Measurements from ENCODE around the gene ABTB1.
"Not testable (repeated sequence)": the region's sequence is repeated elsewhere in the genome, so short reads cannot be mapped to it uniquely, and the experiment has no call there.

Gene ABTB1

DNA sequence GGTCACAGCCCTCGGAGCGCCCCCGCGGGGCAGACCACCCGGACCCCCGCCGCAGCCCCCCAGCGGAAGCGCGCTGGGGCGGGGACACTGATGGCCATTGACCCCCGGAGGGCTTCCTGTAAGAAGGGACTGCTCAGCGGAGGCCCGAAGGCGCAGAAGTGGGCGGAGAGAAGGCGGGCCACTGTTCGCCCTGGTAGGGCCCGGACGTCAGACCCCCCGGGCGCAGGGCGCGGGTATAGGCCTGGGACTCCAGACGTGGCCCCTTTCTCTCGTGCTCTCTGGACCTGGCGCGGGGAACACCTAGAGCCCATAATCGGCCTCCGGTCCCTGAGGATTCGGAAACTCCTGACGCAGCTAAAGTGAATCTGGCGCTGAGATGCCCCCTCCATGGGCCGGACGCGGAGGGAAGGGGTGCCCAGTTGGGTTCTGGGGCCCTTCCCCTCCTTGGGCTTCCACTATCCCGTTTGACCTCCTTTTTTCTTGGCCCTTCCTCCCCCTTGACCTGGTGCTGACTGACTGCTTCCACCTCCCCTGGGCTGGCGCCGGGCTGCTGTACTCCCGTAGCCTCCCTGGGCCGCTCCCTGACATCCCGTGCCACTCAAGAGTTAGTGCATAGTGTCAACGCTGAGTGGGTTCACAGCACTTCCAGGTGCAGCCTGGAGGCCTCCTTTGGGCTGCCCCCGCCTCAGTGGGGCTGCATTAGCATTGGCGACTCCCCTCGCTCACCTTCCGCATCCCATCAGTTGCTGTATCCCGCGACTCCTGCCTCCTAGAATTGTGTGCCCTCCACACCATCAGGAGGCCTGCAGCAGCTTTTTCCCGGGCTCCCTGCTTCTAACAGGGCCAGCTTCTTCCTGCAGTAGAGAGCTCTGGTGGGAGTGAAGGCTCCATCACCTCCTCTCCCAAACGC is 694 bp downstream of the ABTB1 start:
- DNase-seq = peak; percentile 42

DNA sequence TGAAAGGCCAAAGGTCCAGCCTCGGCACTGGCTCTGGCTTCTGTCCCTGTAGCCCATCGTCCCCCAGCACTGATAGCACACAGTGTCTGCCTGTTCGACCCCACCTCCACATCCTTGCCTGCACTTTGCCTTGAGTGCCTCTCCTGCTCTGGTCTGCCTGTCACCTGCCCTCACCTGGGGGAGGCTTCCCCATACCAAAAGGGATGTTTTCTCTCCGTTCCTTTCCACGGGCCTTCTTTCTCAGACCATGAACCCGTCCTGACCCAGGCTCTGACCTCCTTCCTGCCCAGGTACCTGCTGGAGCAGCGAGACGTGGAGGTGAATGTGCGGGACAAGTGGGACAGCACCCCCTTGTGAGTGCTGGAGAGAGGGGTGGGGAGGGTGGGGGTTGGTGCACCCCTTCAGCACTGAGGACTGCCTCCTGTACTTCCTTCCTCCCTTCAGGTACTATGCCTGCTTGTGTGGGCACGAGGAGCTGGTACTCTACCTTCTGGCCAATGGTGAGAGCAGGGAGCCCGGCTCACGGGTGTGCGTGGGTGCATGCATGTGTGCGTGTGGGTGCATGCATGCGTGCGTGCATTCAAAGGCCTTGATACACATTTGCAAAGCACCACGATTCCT is 1.5 kb downstream of the ABTB1 start:
- DNase-seq = no peak

DNA sequence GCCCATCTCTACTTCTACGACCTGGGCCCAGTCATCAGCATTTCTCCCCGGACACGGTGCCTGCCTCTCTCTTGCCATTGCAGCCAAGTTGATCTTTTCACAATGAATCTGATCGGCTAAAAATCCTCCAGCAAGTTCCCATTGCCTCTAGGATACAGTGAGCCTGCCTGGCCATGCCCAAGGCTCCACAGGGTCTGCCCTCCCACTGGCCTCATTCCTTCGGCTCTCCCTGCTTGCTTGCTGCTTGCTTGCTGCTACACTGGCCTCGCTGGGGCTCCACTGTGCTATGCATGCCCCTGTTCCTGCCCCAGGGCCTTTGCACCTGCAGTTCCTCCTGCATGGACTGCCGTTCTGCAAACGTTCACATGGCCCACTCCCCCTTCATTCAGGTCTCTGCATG is 2.0 kb downstream of the ABTB1 start:
- DNase-seq = no peak

DNA sequence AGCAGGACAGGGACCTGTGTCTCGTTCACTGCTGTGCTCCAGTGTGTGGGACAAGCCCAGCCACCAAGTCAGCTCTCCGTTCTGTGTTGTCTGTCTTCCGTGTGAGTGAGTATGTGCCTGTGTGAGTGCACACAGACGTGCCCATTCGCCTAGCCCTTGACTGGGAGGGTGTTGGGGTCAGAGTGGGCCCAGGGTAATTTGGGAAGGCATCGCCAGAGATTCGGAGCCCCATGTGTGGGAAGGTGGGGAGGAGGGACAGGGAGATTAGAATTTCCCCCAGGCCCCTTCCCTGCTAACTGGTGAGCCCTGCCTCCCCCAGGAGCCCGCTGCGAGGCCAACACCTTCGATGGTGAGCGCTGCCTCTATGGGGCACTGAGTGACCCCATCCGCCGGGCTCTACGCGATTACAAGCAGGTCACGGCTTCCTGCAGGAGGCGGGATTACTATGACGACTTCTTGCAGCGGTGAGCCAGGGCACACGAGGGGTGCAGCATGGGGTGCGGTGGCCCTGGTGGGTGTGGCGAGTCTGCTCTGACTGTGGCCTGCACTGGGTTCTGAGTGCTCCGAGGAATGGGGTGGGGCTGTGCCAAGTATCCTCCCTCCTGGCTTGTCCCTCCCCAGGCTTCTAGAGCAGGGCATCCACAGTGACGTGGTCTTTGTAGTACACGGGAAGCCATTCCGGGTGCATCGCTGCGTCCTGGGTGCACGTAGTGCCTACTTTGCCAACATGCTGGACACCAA is 3.1 kb downstream of the ABTB1 start:
- DNase-seq = no peak

DNA sequence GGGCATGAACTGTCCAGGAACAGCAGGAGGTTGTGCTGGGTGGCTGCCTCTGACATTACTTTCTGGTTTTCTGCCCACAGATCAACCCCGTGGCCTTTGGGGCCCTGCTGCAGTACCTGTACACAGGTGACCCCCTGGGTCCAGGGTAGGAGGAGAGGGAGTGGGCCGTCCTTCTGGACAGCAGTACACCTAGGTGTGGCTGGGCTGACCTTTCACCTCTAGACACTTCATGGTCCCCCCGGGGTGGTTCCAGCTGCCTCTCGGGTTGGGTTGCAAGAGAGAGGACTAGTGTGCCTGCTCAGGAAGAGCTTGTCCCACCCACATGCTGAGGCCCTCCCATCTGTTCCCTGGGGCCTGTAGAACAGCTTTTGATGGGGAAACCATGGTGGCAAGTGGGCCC is 3.7 kb downstream of the ABTB1 start:
- no peak for DNase-seq

DNA sequence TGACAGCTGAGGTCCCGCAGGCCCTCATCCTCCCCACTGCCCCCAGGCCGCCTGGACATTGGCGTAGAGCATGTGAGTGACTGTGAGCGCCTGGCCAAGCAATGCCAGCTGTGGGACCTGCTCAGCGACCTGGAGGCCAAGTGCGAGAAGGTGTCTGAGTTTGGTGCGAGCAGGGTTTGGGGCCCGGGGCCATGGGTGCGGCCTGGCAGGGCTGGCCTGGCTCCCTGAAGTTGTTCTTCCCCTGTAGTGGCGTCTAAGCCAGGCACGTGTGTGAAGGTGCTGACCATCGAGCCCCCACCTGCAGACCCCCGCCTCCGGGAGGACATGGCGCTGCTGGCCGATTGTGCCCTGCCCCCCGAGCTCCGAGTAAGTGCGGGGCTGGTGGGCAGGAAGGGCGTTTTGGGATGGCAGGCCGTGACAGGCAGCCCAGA is 4.2 kb downstream of the ABTB1 start:
- DNase-seq = no peak

DNA sequence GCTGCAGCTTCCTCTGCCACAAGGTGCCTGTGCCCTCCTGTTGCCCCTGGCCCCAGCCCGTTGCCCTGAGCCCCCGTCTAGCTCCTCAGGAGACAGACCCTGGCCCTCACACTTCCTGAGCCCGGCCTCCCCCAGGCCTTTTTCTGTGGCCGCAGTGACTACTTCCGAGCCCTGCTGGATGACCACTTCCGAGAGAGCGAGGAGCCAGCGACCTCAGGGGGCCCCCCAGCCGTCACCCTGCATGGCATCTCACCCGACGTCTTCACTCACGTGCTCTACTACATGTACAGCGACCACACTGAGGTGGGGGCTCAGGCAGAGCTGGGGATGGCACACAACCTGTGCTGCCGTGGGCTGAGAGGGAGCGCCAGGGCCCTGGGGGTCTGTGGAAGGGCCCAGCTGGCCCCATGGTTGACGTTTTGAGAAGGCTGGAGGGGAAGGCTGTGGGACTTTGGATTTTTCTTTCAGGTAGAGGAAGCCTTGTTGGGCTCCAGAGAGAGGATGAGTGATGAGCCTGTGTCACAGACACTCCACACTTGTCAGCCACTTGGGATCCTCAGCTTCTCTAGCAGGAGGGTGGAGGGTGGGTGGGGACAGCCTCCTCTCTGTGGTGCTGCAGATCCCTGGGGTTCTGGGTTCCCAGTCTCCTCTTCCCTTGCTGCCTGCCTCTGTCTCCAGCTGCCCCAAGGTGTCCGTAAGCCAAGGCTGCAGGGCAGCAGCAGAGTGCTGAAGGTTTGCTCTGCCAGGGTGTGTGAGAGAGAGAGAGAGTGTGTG is 5.0 kb downstream of the ABTB1 start:
- DNase-seq = no peak

DNA sequence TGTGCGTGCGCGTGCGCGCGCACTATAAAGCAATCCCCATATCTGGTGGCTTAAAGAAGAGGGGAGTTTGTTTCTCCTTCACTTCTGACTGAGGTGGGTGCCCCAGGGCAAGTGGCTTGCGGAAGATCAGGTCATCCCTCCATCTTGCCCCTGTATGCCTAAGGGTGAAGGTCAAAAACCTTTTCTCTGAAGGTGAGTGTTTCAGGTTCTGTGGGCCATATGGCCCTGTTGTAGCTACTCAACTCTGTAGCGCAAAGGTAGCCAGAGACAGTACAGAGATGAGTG is 5.5 kb downstream of the ABTB1 start:
- DNase-seq = no peak

DNA sequence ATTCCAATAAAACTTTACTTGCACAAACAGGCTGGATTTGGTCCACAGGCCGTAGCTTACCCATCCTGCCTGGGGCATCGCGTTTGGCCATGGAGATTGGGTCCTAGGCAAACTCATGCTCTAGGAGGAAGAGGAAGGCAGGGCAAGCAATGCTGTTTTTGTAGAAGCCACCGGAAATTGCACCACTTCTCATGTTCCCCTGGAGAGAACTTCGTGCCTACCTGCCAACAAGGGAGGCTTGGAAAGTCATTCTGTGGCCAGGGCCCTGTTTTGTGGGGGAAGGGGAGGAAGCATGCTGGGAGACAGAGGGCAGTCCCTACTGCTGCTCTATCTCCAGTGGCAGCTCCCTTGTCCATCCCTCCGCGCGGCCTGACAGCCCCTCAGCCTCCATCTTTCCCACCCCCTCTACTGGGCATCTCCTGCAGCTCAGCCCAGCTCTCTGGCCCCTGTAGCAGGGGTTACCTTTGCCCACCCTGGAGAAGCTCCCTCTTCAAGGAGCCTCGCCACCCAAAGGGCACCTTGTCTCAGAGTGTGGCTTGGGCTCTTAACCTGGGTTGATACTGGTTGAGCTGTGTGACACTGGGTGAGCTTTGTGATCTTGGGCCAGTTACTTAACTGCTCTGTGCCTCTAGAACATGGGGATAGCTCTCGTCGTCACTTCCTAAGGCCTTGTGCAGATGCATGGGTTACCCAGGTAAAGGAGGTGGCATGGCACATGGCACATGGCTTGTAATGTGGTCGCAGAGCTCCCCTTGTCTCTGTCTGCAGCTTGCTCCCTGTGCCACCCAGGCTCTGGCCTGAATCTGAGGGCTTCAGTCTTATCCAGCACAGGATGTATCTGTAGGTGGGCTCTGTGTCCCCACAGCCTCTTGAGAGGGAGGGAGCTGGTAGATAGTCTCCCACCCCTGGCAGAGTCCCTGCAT is 6.1 kb downstream of the ABTB1 start:
- DNase-seq = no peak

DNA sequence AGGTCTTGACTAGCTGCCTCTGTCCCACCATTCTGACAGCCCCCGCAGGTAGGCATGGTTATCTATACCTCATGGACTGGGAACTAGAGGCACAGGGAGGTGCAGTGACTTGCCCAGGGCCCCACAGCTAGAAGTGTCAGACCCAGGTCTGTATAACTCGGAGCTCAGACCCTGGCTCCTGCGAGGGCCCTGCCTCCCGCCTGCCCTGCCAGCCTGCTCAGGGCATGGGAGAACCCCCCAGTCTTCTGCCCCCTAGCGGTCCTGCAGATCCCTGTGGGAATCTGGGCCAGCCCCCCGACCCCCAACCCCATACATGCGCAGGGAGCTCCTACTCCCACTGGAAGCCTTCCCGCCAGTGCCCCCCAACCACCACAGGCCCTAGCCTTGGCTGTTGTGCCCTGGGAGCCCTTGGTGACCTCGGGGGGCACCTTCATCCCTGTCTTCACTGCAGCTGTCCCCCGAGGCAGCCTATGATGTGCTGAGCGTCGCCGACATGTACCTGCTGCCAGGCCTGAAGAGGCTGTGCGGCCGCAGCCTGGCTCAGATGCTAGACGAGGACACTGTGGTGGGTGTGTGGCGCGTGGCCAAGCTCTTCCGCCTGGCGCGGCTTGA is 6.9 kb downstream of the ABTB1 start:
- DNase-seq = no peak

DNA sequence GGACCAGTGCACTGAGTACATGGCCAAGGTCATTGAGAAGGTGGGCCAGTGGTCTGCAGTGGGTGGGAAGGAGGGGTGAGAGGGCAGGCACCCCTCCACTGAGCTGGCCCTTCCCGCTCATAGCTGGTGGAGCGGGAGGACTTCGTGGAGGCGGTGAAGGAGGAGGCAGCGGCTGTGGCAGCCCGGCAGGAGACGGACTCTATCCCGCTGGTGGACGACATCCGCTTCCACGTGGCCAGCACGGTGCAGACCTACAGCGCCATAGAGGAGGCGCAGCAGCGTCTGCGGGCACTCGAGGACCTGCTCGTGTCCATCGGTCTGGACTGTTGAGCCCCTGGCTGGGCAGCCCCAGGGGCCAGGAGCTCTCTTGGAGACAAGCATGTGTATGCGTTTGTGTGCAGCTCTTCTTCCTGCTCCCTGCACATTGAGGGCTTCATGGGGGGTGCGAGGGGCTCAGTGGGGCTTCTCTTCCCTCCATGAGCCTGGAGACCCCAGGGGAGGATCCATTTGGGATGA is 7.5 kb downstream of the ABTB1 start:
- no peak for DNase-seq

DNA sequence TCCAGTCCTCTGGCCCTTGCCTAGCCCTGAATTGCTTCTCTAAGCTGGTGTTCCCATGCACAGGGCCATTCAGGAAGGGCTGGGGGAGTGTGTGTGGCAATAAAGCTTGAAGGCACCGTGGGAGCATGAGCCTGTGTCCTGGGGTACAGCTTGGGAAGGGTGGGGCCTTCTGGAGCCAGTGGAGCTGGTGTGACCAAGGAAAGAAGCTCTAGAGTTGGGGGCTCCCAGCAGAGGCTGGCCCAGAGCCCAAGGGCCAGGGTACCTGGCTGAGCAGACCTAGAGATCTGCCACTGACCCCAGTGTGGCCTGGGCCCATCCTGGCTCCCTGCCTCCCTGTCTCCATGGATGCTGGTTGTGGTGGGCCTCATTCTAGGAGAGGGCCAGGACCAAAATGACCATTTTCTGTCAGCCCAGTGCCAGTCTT is 8.1 kb downstream of the ABTB1 start:
- DNase-seq = no peak

DNA sequence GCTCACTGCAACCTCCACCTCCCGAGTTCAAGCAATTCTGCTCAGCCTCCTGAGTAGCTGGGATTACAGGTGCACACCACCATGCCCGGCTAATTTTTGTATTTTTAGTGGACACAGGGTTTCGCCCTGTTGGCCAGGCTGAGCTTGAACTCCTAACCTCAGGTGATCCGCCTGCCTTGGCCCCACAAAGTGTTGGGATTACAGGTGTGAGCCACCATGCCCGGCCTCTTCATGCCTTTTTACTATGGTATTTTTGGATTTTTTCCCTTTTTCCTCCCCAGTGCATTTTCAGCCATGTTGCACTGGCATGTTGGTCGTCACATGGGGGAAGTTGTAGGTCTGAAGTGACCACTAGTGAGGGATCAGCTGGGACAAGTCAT is 9.4 kb downstream of the ABTB1 start:
- DNase-seq = not testable (repeated sequence)

DNA sequence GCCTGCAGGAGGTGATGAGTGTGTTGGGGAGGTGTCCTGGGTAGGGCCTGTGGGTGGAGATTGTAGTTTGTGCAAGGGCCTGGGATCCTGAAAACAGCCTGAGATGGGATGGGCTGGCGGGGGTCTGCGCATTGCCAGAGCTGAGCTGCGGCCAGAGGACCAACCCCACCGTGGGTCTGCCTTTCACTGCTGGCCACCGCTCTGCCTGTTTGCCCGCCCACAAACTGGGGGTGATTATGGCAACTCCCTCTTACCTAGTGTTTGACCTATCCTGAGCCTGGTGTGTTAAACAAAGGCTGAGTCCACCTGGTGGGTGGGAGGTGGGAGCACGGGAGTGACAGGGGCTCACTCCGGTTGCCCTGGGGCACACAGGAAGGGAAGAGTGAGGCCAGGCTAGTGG is 9.8 kb downstream of the ABTB1 start:
- no peak for DNase-seq

DNA sequence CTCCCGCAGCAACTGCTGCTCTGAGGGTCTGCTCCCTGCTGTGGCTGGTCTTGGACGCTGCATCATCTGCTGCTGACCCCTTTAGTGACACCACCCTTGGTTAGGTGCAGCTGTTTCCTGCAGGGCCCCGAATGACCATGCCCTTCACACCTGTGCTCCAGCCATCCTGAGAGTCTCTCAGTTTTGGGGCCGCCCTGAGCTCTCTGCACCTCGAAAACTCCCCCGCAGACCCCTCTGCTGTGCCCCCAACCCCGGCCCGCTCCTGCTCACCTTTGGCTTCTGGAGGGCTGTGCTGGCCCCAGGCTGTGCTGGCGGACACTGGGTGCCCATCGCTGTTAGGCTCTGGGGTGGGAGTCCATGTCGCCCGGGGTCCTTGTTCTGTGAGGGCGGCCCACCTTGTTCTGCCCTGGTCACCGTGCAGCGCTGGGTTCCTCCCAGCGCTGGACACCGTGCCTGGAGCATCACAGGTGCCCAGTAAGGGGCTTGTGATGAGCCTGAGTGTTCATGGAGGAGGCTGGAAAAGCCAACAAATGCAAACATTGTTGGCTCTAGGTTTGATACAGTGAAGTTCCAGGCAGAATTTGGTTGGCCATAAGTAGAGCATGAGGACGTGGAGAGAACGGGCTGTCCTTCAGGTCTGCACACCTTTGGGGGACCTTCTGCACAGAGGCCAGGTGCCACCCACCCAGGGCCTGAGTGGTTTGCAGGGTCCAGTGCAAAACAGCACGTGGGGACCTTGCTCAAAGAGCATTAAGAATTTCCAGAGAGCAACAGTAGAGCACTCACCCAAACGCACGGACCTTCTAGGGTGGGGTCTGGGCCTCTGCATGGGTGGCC is 12.3 kb downstream of the ABTB1 start:
- DNase-seq = no peak

DNA sequence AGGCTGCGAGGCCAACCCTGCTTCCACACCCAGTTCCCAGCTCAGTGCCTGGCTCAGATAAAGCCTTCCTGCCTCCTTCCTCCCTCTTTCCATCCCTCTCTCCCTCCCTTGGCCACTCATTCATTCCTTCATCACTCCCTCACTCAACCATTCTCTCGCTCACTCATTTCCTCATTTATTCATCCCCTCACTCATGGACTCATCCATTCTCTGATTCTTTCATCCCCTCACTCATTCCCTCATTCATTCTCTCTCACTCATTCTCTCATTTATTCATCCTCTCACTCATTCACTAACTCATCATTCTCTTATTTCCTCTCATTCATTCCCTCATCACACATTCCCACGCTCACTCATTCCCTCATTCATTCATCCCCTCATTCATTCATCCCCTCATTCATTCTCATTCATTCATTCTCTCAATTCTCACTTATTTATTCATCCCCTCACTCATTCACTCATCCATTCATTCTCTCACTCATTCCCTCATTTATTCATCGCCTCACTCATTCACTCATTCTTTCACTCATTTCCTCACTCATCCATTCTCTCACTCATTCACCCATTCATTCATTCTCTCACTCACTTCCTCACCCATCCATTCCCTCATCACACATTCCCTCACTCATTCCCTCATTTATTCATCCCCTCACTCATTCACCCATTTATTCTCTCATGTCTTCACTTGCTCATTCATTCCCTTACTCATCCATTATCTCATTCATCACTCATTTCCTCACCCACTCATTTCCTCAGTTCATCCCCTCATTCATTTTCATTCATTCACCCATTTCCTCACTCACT is 13.2 kb downstream of the ABTB1 start:
- DNase-seq = no peak

DNA sequence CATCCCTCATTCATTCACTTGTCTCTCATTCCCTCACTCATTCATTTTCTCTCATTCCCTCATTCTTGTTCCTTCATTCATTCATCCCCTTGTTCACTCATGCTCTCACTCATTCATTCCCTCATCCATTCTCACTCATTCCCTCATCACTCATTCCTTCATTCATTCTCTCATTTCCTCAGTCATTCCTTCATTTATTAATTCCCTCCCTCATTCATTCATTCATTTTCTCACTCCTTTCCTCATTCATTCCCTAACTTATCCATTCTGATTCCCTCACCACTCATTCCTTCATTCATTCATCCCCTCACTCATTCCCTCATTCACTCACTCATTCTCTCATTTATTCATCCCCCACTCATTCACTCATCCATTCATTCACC is 13.8 kb downstream of the ABTB1 start:
- DNase-seq = no peak

DNA sequence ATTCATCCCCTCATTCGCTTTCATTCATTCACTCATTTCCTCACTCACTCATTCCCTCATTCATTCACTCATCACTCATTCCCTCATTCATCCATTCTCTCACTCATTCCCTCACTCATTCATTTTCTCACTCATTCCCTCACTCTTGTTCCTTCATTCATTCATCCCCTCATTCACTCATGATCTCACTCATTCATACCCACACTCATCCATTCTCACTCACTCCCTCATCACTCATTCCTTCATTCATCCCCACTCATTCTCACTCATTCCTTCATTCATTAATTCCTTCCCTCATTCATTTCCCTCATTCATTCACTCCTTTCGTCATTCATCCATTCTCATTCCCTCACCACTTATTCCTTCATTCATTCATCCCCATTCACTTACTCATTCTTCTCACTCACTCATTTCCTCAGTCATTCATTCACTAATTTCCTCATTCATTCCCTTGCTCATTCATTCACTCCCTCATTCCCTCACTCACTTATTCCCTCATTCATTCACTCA is 14.5 kb downstream of the ABTB1 start:
- no peak for DNase-seq

DNA sequence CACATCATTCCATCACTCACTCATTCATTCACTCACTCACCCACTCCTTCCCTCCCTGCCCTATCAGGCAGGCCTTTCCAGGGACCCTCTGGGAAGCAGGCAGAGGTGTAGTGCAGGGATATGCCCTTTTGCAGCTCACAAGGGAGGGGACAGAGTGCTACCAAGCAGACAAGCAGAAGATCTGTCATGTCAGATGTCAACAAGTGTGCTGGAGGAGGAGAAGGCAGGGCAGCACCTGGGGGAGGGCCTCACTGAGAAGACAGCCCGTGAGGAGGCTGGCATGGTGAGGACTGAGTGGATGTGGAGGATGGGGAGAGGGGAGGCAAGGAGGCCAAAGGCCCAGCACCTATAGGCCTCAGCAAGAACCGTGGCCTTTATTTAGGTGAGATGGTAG is 15.3 kb downstream of the ABTB1 start:
- no peak for DNase-seq

All from eye (tissue), 1 donor.